H1 (cell line): ENCODE measurements around the gene ASTN2. TPM values are rescaled to one million over a fixed set of nuclear protein-coding genes. Genes with fewer than 3 reads are reported as not detected.

Experiments used
- BCL11A ChIP-seq, 2 experiments: IDR thresholded peaks; one replicate each; pipeline ENCODE4 v1.6.1; 2011; ENCODE audit warnings: low read depth in 2 of 2, low read length in 2 of 2, mild to moderate bottlenecking in 2 of 2
- CHD2 ChIP-seq: IDR thresholded peaks from 2 replicates; pipeline ENCODE4 v1.6.1; 2012; ENCODE audit warnings: low read length, improper control_type of control experiment
- GABPA ChIP-seq: IDR thresholded peaks from 2 replicates; pipeline ENCODE4 v1.6.1; 2011; ENCODE audit warnings: mild to moderate bottlenecking, low read length, moderate library complexity, borderline replicate concordance; ENCODE audit not compliant: insufficient read depth
- TEAD4 ChIP-seq: IDR thresholded peaks from 2 replicates; pipeline ENCODE4 v1.6.1; 2012; ENCODE audit warnings: low read depth, low read length, inconsistent platforms, mixed read lengths
- polyA plus RNA-seq, 7 experiments: library from polyadenylated mRNA; depleted of rRNA in 3 of 7; stranded (reverse) in 5 of 7; unstranded in 2 of 7; fragments of >200 nt in 5 of 7; fragments of 200-250 nt in 2 of 7; gene quantifications; 1 replicate in 5 of 7; 2 replicates in 1 of 7; 4 replicates in 1 of 7; pipeline versions ENCODE4 v1.2.1 to v1.2.3, GENCODE V29; 2011 to 2013; ENCODE audit warnings: missing spikeins in 2 of 7, mixed read lengths in 2 of 7
- total RNA-seq: library from RNA; stranded (reverse); fragmentation: NEBNext Ultra II Directional; extraction: Animal tissue kit (Norgen Biotek cat#: 25700); gene quantifications from 2 replicates; pipeline ENCODE4 v1.2.1, GENCODE V29; 2021
- TF ChIP-seq, protein P1 (sequence below): fragments of 300-600 bp; sonication (generic); IDR thresholded peaks from 2 replicates; pipeline ENCODE4 v1.7.1; 2012; ENCODE audit warnings: low read length, moderate library complexity, mild to moderate bottlenecking, inconsistent platforms; ENCODE audit not compliant: insufficient replicate concordance

Gene ASTN2
- total and polyA plus RNA-seq, 2 of the 8 experiments (the other 6 are each of a cell fraction or from before 2014, with no cell fraction given), result 8.2 to 13.7 TPM

DNA sequence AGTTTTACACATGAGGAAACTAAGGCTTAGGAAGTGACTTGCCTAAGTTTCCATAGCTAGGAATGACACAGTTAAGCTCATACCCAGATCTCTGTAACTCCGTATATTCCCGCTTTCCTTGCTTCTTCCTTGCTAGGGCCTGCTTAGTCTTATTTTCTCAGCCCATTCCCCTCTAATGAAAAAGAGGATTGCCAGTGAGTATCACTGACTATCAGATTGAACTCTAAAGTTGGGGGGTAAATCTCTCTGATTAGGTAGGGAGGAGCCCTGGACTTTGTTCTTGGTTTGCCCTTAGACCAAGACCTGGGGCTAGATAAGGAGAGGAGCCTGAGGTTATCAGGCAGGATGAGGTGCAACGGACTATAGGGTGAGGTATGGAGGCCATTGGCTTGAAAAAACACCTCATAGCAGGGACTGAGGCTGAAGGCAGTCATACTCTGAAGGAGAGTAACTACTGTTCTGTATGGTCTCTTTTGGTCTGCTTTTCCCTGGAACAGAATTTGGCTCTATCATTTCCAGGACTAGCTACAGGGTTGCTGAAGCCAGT is 725.3 kb downstream of the ASTN2 start (continued):
- TF ChIP-seq CHD2 (no peak), TEAD4 (no peak), BCL11A (IDR thresholded peaks at IDR 0.05; ENCODE audit: low read depth in 2 of 2, low read length in 2 of 2) (no peak), GABPA (no peak)
- TF ChIP-seq, protein P1, sequence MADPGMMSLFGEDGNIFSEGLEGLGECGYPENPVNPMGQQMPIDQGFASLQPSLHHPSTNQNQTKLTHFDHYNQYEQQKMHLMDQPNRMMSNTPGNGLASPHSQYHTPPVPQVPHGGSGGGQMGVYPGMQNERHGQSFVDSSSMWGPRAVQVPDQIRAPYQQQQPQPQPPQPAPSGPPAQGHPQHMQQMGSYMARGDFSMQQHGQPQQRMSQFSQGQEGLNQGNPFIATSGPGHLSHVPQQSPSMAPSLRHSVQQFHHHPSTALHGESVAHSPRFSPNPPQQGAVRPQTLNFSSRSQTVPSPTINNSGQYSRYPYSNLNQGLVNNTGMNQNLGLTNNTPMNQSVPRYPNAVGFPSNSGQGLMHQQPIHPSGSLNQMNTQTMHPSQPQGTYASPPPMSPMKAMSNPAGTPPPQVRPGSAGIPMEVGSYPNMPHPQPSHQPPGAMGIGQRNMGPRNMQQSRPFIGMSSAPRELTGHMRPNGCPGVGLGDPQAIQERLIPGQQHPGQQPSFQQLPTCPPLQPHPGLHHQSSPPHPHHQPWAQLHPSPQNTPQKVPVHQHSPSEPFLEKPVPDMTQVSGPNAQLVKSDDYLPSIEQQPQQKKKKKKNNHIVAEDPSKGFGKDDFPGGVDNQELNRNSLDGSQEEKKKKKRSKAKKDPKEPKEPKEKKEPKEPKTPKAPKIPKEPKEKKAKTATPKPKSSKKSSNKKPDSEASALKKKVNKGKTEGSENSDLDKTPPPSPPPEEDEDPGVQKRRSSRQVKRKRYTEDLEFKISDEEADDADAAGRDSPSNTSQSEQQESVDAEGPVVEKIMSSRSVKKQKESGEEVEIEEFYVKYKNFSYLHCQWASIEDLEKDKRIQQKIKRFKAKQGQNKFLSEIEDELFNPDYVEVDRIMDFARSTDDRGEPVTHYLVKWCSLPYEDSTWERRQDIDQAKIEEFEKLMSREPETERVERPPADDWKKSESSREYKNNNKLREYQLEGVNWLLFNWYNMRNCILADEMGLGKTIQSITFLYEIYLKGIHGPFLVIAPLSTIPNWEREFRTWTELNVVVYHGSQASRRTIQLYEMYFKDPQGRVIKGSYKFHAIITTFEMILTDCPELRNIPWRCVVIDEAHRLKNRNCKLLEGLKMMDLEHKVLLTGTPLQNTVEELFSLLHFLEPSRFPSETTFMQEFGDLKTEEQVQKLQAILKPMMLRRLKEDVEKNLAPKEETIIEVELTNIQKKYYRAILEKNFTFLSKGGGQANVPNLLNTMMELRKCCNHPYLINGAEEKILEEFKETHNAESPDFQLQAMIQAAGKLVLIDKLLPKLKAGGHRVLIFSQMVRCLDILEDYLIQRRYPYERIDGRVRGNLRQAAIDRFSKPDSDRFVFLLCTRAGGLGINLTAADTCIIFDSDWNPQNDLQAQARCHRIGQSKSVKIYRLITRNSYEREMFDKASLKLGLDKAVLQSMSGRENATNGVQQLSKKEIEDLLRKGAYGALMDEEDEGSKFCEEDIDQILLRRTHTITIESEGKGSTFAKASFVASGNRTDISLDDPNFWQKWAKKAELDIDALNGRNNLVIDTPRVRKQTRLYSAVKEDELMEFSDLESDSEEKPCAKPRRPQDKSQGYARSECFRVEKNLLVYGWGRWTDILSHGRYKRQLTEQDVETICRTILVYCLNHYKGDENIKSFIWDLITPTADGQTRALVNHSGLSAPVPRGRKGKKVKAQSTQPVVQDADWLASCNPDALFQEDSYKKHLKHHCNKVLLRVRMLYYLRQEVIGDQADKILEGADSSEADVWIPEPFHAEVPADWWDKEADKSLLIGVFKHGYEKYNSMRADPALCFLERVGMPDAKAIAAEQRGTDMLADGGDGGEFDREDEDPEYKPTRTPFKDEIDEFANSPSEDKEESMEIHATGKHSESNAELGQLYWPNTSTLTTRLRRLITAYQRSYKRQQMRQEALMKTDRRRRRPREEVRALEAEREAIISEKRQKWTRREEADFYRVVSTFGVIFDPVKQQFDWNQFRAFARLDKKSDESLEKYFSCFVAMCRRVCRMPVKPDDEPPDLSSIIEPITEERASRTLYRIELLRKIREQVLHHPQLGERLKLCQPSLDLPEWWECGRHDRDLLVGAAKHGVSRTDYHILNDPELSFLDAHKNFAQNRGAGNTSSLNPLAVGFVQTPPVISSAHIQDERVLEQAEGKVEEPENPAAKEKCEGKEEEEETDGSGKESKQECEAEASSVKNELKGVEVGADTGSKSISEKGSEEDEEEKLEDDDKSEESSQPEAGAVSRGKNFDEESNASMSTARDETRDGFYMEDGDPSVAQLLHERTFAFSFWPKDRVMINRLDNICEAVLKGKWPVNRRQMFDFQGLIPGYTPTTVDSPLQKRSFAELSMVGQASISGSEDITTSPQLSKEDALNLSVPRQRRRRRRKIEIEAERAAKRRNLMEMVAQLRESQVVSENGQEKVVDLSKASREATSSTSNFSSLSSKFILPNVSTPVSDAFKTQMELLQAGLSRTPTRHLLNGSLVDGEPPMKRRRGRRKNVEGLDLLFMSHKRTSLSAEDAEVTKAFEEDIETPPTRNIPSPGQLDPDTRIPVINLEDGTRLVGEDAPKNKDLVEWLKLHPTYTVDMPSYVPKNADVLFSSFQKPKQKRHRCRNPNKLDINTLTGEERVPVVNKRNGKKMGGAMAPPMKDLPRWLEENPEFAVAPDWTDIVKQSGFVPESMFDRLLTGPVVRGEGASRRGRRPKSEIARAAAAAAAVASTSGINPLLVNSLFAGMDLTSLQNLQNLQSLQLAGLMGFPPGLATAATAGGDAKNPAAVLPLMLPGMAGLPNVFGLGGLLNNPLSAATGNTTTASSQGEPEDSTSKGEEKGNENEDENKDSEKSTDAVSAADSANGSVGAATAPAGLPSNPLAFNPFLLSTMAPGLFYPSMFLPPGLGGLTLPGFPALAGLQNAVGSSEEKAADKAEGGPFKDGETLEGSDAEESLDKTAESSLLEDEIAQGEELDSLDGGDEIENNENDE, result no peak
